GM21737 (cell line): ENCODE data around the gene UBAP1L.
"Not testable (repeated sequence)": the region's sequence is repeated elsewhere in the genome, so short reads cannot be mapped to it uniquely, and the experiment has no call there.

Source experiments
- ATAC-seq: cut with Tn5 transposase; IDR thresholded peaks from one replicate; pipeline ENCODE4 v1.9.1; 2021; ENCODE audit warnings: mild to moderate bottlenecking, moderate library complexity; ENCODE audit not compliant: unreplicated experiment

UBAP1L gene

GRCh38 chr15:65115086-65115485 is at the start of gene UBAP1L:
Gene UBAP1L (minus strand): TSS chr15:65115200. CDS start chr15:65106215, 8,985 bp downstream.
- no peak for ATAC-seq

GRCh38 chr15:65164139-65164538 is 49.1 kb upstream of the UBAP1L start:
- ATAC-seq, result no peak

DNA sequence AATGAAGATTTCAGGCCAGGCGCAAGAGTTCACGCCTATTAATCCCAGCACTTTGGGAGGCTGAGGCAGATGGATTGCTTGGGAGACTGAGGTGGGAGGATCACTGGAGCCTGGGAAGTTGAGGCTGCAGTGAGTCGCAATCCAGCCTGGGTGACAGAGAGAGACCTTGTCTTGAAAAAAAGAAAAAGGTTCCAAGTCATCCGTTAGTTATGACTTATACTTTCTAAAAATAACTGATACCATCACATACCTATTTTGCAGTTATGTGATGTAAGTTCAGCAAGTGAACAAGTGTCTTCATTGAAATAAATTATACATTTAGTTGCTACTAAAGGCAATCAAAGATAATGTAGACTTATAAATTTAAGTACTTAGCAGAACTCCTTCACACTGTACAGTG is 48.0 kb upstream of the UBAP1L start:
- ATAC-seq, result no peak

- ATAC-seq, result no peak
Observed at GRCh38 chr15:65156692-65157091, 41.7 kb upstream of the UBAP1L start.

GRCh38 chr15:65154720-65155119 is 39.7 kb upstream of the UBAP1L start:
- ATAC-seq, result no peak

DNA sequence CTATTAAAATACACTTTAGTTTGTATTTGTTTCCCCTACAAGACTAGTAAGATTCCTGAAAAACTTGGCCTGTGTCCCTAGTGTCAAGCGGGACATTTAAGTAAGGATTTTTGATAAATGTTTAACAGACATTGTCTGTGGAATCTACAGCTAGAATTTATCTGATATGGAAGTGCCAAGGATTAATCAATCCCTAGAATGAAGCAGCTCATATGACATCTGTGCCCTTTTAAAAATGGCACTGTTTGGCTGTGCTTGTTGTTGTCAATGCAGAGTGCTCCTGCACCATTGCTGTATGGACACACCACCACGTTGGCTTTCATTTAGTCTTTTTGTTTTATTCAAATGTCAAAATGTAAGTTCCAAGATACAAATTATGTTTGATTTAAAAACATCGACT is 32.9 kb upstream of the UBAP1L start:
- no peak for ATAC-seq

DNA sequence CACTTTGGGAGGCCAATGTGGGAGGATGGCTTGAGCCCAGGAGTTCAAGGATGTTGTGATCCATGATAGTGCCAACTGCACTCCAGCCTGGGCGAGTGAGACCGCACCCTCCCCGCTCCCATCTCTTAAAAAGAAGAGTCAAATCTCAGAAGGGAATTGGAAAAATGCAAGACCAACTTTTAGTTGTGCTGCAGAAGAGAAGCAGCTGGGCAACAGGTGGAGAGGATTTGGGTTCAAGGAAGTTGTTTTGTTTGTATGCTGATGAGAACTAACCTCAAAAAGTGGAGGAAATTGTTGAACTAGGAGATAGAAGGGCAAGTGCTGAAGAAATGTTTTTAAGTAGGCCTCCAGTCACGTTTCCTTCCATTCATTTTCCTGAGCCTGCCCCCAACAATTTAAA is 31.4 kb upstream of the UBAP1L start:
- ATAC-seq, result no peak

GRCh38 chr15:65138631-65139030 is 23.6 kb upstream of the UBAP1L start:
- ATAC-seq, result not testable (repeated sequence)

DNA sequence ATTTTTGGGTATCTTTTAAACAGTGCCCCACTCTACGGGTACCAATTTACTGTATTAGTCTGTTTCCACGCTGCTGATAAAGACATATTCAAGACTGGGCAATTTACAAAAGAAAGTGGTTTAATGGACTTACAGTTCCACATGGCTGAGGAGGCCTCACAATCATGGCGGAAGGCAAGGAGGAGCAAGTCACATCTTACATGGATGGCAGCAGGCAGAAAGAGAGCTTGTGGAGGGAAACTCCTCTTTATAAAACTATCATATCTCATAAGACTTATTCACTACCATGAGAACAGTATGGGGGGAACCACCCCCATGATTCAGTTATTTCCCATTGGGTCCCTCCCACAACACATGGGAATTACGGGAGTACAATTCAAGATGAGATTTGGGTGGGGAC is 22.9 kb upstream of the UBAP1L start:
- ATAC-seq, result not testable (repeated sequence)

DNA sequence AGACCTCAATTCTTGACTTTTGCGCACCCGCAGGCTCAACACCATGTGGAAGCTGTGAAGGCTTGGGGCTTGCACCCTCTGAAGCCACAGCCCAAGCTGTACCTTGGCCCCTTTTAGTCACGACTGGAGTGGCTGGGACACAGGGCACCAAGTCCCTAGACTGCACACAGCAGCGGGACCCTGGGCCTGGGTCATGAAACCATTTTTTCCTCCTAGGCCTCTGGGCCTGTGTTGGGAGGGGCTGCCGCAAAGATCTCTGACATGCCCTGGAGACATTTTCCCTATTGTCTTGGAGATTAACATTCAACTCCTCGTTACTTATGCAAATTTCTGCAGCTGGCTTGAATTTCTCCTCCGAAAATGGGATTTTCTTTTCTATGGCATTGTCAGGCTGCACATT is 22.1 kb upstream of the UBAP1L start:
- ATAC-seq, result not testable (repeated sequence)

DNA sequence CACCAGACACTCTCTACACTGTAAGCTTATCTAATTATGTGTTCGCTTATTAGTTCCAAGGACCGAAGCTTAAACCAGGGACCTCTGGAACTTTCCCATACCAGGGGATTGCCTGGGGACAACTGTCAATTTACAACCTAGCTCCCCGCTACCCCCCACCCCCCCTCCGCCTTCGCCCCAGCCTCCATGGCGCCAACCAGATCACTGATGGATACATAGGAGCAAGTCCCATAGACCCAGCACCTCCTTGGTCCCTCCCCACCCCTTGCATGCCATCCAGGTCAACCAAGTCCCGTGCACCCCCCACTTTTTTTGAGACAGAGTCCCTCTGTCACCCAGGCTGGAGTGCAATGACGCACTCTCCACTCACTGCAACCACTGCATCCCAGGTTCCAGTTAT is 19.5 kb upstream of the UBAP1L start:
- no peak for ATAC-seq

DNA sequence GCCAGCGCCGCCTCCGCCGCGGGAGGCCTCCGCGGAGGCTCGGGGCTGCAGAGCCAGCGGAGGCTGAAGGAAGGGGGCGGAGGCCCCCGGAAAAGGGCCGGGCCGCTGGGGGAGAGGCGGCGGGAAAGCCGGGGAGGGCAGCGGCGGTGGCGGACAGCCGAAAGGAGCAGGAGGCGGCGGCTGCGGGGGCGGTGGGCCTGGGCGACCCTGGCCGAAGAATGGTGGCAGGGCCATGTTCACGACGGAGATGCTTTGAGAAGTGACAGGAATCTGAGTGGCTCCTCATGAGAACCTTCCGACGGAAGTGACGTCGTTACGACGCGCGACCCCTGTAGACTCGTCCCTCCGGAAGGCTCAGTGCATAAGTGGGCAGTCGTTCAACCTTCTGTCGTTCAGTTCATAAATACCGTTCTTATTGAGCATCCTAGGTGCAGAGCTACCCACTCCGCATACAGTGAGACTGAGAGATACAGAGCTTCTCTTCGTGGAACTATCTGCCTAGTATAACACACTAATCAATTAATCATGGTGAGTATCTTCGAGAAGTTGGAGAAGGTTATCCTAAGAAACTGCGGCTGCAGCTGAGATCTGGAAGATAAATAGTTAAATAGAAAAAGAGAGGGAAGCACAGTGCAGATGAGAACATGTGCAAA is 18.7 kb upstream of the UBAP1L start, which contains the start of gene PDCD7:
Gene PDCD7, minus strand, starts transcription at position 261 of the 653 bp plus-strand sequence. Its CDS starts 27 bp downstream, at position 234.
- ATAC-seq, result peak; percentile 85

GRCh38 chr15:65132878-65133547 is 18.0 kb upstream of the UBAP1L start:
- ATAC-seq, result peak; percentile 39

DNA sequence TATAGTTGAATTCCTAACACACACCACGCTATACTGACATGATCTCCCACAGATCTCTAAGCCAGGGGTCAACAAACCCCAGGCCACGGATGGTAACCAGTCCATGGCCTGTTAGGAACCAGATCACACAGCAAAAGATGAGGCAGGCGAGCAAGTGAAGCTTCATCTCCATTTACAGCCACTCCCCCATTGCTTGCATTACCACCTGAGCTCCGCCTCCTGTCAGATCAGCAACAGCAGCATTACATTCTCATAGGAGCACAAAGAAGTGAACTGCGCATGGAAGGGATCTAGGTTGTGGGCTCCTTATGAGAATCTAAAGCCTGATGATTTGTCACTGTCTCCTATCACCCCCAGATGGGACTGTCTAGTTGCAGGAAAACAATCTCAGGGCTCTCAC is 15.9 kb upstream of the UBAP1L start:
- no peak for ATAC-seq

DNA sequence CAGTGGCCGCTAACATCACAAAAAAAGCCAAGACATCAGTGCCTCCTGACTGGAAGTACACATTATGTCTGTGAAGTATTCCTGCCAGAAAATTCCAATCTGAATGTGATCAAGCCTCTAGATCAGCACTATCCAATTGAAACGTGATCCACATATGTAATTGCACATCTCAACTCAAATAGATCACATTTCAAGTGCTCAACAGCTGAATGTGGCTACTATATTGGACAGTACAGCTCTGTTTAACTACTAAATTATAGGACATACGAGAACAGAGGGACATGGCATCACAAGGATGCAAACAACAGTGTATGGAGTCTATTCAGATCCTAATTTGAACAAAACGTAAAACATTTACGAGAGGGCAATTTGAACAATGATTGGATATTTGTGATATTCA is 542 bp upstream of the UBAP1L start:
- no peak for ATAC-seq

GRCh38 chr15:65110676-65111292 is 4.2 kb downstream of the UBAP1L start:
- no peak for ATAC-seq

DNA sequence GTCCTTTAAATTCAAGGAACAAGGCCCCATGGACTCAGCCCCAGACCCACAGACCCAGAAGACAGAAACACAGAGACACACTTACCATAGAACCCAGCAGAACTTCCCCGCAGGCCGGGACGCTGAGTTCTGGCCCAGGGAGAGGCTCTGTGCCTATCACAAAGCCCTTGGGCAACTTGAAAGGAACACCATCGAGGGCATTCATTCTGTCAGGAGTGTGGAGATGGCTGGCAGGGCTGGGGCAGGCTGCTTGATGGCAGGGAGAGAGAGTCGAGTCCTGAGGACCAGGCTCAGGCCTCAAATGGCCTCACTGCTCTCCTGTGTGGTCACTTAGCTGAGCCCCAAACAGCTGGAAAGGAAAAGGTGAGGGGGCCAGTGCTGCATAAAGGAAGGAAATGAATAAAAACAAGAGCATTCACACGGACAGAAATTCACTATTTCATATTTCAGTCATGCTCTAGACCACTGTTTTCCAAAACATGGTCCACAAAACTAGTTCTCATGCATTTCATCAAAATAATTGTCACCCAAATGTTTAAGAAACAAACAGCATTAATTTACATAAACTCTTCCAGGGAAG is 8.9 kb downstream of the UBAP1L start:
- ATAC-seq, result no peak

GRCh38 chr15:65105038-65105437 is 10.0 kb downstream of the UBAP1L start:
- no peak for ATAC-seq

DNA sequence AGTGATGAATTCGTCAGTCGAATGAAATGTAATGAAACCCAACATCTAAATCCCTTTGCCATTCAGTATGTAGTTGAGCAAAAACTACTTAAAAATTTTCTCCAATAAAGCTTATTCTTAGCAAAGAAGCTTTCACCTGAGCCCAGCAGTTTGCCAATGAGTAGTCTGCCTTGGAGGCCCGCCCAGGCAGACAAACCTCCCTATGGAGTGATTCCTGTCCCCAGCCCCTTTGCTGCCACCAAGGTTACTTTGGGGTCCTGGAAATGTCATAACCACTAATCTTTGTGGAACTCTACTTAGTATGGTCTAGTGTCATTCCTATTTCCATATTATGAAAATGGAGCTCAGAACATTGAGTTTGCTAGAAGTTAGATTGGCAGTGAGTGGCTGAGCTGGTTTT is 12.1 kb downstream of the UBAP1L start:
- no peak for ATAC-seq

GRCh38 chr15:65101891-65102708 is 12.9 kb downstream of the UBAP1L start:
- ATAC-seq, result no peak

DNA sequence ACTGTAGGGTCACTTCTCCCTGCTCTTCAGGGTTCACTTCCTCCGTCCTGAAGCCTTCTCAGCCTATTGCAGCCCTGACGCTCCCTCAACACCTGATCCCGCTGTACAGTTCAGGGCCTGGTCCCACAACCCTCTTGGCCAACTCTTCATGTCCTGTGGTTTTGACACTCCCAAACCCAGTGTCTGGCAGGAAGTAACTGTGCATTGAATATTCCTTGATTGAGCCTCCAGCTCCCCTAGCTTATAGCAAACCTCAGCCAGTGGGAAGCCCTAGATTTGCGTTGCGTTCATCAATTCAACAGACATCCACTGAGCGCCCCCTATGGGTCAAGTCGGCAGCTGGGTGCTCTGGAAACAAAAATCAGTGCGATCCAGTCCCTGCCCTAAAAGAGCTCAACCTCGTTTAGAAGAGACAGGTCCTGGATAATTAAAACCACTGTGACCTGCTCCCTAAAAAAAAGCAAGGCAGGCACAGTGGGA is 13.5 kb downstream of the UBAP1L start:
- no peak for ATAC-seq
